DMS 273 (cell line): ENCODE data around the gene GRWD1.

Experiments used
- DNase-seq: peaks from one replicate; lab custom pipeline; 2025; ENCODE audit not compliant: unreplicated experiment; lab: John Stamatoyannopoulos, UW

The GRWD1 gene

DNA sequence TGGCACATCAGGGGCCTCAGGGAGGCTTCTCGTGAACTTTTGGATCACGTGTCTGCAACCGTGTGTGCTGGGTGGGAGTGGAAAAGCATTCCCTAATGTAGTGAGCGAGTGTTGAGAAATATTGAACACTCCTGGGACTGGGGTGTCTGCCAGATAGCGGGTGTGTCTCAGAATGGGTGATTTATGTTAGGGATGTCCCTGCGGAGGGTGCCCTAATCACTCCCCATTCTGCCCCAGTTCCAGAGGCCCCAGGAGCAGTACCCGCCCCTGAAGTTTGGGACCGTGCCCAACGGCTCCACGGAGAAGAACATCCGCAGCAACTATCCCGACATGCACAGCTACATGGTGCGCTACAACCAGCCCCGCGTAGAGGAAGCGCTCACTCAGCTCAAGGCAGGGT, 24.2 kb upstream of the GRWD1 start:
- DNase-seq, result no peak

DNA sequence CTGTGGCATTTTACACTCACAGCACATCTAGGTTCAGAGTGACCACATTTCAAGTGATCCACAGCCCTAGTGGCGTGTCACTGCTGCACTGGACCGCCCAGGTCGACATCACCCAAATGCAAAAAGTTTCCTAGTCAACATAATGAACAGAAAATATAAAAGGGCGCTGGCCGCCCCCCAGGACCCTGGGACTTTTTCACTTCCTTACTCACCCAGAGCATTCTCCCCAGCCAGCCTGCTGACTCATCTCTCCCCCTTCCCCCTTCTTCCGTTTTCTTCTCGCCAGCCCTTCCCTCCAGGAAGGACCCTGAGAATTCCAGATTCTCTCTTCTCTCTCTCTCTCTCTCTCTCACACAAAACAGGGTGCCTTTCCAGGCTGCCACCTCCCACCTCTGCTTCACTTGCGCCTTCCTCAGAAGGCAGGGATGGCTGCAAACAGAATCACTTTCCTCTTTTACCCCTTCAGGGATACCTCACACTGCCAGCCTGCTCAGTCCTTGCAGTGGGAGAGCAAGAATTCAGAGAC, 21.0 kb upstream of the GRWD1 start:
- DNase-seq, result no peak

DNA sequence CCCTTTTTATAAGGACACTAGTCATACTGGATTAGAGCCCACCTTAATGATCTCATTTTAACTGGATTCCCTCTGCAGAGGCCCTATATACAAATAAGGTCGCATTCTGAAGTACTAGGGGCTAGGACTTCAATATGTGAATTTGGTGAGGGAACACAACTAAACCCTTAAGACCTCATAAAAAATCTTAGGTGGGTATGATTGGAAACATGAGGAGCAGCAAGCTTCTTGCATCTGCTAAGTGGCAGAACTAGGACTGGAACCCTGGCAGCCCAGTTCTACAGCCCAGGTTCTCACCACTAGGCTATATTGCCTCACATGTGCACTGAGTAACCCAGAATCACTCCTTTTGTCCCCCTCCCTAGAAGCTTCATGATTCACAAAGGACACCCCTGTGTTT, 17.1 kb upstream of the GRWD1 start:
- no peak for DNase-seq

DNA sequence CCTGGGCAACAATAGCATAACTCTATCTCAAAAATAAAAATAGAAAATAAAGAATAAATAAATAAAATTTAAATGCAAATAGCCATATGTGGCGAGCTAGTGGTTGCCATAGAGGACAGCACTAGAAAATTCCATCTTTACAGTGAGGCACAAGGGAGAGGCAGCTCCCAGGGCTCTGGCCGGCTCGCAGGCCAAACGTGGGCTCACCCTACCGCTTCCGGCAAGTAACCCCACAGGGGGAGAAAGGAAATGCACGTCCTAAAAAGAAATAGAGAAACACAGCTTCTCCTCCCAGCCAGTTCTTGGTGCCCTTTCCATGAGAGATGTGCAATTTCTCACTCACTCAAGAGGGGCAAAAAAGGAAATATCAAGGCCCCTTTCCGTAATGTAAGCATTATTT, 12.4 kb upstream of the GRWD1 start:
- no peak for DNase-seq

DNA sequence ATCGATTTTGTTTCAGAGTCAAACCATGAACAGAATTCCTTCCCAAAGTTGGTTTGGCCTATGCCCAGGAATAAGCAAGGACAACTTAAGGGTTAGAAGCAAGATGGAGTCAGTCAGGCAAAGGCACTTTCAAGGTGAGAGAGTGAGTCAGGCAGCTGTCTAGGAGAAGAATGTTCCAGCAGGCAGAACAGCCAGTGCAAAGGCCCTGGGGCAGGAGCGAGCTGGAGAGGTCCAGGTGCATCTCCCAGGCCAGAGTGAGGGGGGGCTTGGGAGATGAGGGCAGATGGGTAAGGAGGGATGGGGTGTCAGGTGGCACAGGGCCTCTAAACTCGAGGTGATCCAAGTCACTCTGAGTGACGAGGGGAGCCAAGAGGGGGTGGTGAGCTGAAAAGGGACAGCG, 9.2 kb upstream of the GRWD1 start:
- no peak for DNase-seq

DNA sequence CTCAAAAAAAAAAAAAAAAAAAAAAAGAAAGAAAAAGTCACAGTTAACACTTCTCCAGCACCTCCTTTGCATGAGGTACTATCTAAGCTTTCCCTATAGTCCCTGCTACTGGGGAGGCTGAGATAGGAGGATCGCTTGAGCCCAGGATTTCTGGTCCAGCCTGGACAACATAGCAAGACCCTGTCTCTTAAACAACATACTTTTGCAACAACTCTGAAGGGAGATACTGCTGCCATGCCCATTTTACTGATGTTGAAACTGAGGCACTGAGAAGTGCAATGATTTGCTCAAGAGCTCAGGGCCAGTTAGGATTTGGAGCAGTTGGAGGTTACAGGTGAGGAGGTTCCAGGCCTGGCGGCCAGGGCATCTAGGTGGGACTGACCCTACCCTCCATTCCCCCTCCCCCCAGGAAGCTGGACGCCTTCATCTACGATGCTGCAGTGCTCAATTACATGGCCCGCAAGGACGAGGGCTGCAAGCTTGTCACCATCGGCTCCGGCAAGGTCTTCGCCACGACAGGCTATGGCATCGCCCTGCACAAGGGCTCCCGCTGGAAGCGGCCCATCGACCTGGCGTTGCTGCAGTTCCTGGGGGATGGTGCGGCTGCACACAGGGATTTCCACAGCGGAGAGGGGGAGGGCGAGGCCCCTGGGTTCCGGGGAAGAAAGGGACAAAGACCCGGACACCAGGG, 4.3 kb upstream of the GRWD1 start:
- no peak for DNase-seq

DNA sequence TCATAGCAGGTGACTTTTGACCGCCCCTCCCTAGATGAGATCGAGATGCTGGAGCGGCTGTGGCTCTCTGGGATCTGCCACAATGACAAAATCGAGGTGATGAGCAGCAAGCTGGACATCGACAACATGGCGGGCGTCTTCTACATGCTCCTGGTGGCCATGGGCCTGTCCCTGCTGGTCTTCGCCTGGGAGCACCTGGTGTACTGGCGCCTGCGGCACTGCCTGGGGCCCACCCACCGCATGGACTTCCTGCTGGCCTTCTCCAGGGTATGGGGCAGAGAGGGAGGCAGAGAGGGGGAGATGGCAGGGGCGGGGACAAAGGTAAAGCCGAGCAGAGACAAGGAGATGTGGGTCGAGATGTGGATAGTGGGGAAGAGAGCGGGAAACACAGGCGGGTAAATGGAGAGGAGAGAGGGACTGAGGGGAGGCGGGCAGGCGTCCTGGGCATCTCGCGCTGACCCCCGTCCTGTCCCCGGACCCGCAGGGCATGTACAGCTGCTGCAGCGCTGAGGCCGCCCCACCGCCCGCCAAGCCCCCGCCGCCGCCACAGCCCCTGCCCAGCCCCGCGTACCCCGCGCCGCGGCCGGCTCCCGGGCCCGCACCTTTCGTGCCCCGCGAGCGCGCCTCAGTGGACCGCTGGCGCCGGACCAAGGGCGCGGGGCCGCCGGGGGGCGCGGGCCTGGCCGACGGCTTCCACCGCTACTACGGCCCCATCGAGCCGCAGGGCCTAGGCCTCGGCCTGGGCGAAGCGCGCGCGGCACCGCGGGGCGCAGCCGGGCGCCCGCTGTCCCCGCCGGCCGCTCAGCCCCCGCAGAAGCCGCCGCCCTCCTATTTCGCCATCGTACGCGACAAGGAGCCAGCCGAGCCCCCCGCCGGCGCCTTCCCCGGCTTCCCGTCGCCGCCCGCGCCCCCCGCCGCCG, 3.4 kb upstream of the GRWD1 start:
- no peak for DNase-seq

DNA sequence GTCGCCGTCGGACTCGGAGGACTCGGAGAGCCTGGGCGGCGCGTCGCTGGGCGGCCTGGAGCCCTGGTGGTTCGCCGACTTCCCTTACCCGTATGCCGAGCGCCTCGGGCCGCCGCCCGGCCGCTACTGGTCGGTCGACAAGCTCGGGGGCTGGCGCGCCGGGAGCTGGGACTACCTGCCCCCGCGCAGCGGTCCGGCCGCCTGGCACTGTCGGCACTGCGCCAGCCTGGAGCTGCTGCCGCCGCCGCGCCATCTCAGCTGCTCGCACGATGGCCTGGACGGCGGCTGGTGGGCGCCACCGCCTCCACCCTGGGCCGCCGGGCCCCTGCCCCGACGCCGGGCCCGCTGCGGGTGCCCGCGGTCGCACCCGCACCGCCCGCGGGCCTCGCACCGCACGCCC, 2.5 kb upstream of the GRWD1 start:
- no peak for DNase-seq

DNA sequence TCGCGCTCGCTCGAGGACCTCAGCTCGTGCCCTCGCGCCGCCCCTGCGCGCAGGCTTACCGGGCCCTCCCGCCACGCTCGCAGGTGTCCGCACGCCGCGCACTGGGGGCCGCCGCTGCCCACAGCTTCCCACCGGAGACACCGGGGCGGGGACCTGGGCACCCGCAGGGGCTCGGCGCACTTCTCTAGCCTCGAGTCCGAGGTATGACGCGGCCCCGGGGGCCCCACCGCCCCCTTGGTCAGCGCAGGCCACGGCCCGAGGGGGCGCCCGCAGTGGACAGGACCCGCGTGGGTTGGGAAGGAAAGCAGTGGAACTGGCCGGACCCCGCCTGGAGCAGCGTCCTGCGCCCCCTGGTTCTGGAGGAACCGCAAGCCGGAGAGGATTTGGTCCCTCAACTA, 2.1 kb upstream of the GRWD1 start:
- no peak for DNase-seq

DNA sequence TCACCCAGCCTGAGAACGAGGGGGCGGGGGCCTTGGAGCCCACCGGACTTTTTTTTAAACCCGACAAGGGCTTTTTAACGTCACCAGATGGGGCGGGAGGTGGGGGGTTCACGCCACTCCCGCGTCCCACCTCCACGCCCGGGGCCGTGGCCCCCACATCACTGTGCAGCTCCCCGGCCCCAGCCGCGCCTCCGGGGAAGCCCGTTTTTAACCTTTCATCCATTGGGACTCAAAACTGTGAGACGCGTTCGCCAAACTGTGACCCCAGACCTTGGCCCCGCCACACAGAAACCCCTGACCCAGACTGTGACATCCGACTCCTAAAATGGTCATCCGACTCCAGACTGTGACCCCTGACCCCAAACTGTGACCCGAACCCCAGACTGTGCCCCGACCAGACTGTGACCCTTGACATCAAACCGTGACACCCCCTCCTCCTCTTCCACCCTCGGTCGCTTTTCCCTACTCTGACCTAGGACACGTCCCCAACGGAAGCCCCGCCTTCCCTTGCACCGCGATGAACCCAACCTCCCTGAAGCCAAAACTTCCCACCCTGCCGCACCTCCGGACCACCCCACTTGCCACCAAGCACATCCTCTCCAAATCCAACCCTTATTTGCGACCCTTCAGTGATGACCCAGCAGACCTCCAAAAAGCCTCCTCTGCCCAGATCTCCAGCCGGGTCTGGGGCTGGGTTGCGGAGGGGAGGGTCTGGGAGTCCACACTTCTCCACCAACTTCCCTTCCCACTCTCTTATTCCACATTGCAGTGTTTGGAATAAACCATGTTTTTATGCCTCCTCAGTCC, 1.5 kb upstream of the GRWD1 start:
- DNase-seq, result no peak

DNA sequence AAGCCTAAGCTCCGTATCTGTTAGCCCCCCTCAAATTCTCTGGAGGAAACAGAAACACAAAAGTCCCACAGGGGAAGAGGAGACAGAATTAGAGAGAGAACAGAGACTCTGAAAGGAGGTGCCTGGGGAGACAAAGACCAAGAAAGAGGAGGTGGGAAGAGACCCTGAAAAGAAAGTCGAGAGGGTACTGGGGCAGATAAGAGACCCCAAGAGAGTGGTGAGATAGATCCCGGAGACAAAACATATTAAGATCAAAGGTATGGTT, 915 bp upstream of the GRWD1 start:
- no peak for DNase-seq

DNA sequence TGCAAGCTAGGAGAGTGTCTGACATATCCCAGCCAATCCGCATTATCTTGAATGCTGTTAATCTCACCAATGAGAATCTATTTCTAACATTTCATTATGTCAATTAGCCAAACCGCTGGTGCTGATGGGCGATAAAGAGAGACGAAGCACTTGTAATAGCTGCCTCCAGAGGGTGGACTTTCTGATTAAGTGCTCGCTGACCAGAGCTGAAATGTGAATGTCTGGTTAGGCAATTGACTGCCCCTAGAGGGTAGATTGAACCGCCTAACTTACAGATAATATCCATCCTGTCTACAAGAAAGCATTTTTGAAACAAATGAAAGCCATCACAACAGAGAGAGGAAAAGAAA, 552 bp upstream of the GRWD1 start:
- peak; percentile 93 for DNase-seq

DNA sequence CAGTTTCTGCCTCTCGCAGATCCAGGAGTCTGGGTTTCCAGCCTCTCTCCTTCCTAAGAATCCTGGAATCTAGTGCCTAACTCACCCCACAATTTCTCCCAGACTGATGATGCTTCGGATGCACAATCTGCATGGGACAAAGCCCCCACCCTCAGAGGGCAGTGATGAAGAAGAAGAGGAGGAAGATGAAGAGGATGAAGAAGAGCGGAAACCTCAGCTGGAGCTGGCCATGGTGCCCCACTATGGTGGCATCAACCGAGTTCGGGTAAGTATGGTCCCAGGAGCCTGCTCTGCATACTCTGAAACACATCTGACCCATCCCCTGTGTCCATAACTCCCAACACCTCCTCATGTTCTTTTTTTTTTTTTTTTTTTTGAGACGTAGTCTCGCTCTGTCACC, 796 bp downstream of the GRWD1 start:
- DNase-seq, result no peak

DNA sequence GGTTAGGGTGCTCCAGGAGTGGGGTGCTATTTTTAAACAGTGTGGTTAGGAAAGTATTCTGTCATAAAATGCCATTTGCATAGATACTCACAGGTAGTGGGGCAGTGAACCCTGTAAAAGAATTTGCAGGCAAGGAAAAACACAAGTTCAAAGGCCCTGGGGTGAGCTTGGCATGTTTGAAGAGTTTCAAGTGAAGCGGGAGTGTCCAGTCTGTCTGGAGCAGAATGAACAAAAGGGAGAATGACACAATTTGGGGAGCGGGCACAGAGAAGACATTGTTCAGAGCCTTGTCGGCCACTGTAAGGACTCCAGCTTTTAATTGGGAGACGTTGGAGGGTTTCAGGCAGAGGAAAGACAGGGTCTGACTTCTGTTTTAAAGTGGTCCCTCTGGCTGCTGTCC, 2.8 kb downstream of the GRWD1 start:
- no peak for DNase-seq

DNA sequence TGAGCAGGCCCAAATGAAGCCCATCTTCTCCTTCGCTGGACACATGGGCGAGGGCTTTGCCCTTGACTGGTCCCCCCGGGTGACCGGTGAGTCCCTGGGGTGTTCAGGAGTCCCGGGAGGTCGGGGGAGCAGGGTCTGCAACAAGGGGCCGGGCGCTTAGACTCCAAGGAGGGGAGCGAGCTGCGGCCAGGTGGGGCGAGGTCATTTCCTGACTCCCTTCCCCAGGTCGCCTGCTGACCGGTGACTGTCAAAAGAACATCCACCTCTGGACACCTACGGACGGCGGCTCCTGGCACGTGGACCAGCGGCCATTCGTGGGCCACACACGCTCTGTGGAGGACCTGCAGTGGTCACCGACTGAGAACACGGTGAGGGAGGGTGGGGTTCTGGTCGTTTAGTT, 4.7 kb downstream of the GRWD1 start:
- DNase-seq, result no peak

DNA sequence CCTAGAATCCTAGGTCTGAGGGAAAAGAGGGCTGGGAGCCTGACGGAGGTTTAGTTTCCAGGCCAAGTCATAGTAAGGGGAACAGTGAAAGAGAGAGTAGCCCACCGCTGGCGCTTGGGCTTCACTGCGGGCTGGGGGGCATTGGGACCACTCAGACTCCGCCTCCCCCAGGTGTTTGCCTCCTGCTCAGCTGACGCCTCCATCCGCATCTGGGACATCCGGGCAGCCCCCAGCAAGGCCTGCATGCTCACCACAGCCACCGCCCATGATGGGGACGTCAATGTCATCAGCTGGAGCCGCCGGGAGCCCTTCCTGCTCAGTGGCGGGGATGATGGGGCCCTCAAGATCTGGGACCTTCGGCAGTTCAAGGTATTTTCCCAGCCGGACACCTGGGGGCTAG, 5.1 kb downstream of the GRWD1 start:
- no peak for DNase-seq

DNA sequence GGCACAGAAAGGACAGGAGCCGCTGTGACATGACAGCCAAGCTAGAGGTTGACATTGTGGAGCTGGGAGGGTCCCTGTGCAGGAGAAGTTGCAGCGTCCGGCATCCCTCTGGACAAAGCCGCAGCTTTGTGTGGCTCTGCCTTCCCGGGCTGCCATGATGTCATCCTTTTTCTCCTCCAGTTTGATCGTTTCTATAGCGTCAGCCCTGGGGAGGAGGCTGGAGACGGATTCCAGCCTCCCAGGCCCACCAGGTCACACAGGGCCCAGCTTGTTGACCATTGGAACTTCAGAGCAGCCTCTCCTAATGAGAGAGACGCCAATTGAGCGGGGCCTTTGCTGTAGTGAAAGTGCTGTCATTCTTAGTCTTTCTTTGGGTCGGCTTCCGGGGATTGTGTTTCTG, 5.8 kb downstream of the GRWD1 start:
- DNase-seq, result no peak

DNA sequence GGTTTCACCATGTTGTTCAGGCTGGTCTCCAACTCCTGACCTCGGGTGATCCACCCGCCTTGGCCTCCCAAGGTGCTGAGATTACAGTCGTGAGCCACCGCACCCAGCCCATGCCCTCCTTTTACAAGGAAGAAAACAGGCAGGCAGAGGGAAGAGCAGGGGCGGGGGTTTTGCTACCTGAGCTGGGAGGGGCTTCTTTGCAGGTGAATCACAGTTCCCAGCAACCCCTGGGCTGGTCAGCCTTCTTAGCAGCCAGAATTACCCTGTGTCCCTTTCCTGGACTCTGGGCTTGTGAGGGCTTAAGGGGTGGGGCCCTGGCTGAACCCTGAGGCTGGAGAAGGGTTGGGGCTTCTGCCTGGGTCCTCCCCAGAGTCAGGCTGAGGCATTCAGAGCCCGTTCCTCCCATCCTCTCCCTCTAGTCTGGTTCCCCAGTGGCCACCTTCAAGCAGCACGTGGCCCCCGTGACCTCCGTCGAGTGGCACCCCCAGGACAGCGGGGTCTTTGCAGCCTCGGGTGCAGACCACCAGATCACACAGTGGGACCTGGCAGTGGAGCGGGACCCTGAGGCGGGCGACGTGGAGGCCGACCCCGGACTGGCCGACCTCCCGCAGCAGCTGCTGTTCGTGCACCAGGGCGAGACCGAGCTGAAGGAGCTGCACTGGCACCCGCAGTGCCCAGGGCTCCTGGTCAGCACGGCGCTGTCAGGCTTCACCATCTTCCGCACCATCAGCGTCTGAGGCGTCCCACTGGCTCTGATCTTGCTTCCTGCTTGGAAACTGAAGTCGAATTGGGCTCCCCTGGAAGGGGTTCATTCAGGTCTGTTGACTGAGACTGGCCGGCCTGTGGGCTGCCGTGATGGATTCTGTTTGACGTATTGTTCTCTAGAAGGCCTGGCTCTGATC, 6.8 kb downstream of the GRWD1 start:
- DNase-seq, result no peak

DNA sequence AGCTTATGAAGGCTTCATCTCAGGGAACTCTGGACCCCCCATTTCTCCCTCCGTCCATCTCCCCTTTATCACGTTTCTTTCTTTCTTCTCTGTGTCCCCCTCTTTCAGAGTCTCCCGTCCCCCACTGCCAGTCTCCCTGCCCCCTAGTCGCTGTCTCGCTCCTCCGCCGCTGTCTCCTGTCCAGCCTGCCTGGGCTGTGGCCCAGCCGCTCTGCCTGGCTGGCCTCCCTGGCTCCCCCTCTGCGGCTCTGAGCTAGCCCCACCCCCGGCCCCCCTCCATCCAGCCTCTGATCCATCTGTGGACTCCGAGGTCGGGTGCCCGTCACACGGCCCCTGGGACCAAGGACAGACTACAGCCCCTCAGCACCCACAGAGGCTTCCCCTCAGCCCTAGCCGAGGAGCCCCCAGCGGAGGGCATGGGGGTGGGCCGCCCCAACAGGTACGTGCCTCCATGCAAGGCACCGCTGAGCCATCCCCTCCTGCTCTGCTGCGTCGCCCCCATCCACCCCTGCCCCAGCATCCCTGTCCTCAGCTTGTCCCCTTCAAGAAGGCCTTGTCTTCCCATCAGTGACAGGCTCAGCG, 8.5 kb downstream of the GRWD1 start:
- no peak for DNase-seq

DNA sequence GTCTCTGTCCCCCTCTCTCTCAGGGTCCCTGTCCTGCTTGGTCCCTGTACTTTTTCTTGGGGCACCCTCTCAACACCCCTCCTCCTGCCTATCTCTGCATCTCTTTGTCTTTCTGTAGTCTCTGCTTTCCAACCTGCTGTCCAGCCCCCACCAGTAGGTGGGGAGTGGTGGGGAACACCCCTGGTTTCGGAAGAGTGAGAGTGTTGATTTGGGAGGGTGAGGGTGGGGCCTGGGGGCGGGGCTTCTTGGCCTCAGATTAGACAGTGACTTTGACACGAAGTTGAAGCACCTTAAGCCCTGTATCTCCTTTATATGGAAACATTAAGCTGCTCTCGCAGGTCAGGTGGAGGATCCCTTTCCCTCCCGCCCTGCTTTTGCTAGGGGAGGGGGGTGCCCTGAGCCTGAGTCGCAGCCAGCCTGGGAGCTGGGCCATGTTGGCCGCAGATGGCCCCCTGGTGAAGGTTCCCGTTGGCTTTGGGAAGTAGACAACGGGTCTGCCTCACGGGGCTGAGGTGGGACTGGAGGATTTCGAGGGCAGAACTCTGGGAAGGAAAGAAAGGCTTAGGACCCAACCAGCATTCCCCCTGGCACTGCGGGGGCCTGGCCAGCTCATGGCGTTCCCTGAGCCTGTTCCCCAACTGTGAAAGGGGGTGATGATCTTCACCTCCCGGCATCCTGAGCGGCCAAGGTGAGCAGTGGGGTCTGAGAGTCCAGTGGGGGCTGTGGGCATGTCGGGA, 9.6 kb downstream of the GRWD1 start, which contains the start of gene KCNJ14:
Gene KCNJ14 (plus strand): TSS at position 404 of the 737 bp plus-strand sequence. CDS start 6,151 bp downstream, outside the sequence.
- no peak for DNase-seq
